GM12892 (cell line): ENCODE results near the gene PPM1M.

Experiments
- POLR2A ChIP-seq: IDR thresholded peaks from 2 replicates; pipeline ENCODE4 v1.6.1; 2011; ENCODE audit warnings: low read depth, low read length, control low read depth
- POLR2AphosphoS5 ChIP-seq: IDR thresholded peaks from 2 replicates; pipeline ENCODE4 v1.6.1; 2011; ENCODE audit warnings: low read depth, low read length, control low read depth
- TAF1 ChIP-seq: IDR thresholded peaks from 2 replicates; pipeline ENCODE4 v1.6.1; 2011; ENCODE audit warnings: low read depth, mild to moderate bottlenecking, control low read depth, low read length, borderline replicate concordance

DNA sequence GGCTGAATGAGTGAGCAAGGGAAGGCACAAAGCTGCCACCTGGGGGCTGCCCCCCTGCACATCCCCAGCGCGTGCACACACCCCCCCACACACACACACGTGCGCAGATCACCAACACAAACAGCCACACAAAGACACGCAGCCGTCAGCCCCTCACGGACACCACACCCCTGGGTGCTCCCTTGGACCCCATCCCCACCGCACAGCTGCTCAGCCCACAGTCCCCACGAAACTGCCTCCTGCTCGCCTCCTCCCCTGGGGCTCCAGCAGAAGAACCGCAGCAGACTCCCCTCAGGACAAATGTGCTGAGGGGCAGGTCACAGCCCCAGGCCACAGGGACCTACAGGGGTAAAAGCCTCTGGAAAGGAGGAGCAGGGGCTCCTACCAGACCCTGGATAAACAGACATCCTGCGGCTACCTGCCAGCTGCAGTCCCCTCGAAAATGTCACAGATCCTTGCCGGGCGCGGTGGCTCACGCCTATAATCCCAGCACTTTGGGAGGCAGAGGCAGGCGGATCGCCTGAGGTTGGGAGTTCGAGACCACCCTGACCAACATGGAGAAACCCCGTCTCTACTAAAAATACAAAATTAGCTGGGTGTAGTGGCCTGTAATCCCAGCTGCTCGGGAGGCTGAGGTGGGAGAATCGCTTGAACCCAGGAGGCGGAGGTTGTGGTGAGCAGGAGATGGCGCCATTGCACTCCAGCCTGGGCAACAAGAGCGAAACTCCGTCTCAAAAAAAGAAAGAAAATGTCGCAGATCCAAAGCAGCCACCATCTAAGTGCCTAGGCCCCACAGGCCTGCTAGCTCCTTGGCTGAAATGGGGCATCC lies 13.1 kb upstream of the PPM1M start:
- TF ChIP-seq POLR2A = no peak
- no peak for TF ChIP-seq POLR2AphosphoS5
- TF ChIP-seq TAF1 = no peak
